ENCODE results near the gene RAB3B. TPM values are rescaled to one million over a fixed set of nuclear protein-coding genes. Genes with fewer than 3 reads are reported as not detected.
"Not testable (repeated sequence)": the region's sequence is repeated elsewhere in the genome, so short reads cannot be mapped to it uniquely, and the experiment has no call there.

The RAB3B gene
- total and polyA plus RNA-seq, 2 donors = 0.07 to 0.24 TPM

DNA sequence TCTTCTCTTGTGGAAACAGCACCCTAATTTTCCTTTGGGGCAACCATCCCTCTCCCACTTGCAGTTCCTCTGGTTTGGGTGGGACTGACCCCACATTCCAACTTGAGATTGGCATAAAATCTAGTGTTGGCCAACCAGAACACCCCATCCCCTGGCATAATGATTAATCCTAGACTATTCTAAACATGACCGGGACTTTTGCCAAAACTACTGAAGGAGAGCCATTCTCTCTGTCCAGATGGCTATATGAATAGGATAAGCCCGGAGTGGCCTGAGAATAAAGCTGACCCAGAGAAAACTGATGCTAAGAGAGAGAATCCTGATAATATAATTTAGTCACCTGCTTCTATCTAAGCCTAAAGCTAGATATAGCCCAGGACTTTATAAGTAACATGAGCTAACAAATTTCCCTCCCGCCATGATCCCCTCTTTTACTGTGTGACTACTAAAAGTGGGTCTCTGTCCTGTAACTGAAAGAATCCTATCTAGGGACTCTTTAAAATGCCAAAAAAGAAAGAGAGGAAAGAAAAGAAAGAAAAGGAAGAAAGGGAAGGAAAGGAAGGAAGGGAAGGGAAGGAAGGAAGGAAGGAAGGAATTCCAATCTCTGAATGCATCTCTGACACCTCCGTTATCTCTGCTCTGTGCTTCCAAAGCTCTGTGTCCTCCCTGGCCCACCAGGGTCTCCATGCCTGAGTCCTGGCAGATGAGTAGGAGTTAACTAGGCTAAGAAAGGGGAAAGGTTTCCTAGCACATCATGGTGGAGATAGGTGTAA is 84.0 kb downstream of the RAB3B start:
- WGBS = 84% methylated on average over 4 of the region's 4 CpGs
- H3K4me1 ChIP-seq (ENCODE audit: control insufficient read depth in 2 of 2, insufficient read depth in 2 of 2, low read length in 2 of 2) = no peaks in the 10 kb centered on the region
- no peak overlapping the region for H3K4me3 ChIP-seq (ENCODE audit: low read length in 2 of 2)
- H3K9me3 ChIP-seq (ENCODE audit: control insufficient read depth in 2 of 2, insufficient read depth in 1 of 2, low read length in 1 of 2) = no peaks in the 10 kb centered on the region
- H3K36me3 ChIP-seq (ENCODE audit: control insufficient read depth in 2 of 2, insufficient read depth in 2 of 2, low read length in 1 of 2) = no peaks in the 10 kb centered on the region
- no peaks in the 10 kb centered on the region for H3K27me3 ChIP-seq (ENCODE audit: control insufficient read depth in 2 of 2, insufficient read depth in 1 of 2, low read length in 1 of 2)
- DNase-seq (ENCODE audit: low read depth in 6 of 9, low spot score in 9 of 9) = no peak
- no peak overlapping the region for H3K27ac ChIP-seq (ENCODE audit: low read depth in 1 of 2, low read length in 1 of 2)

DNA sequence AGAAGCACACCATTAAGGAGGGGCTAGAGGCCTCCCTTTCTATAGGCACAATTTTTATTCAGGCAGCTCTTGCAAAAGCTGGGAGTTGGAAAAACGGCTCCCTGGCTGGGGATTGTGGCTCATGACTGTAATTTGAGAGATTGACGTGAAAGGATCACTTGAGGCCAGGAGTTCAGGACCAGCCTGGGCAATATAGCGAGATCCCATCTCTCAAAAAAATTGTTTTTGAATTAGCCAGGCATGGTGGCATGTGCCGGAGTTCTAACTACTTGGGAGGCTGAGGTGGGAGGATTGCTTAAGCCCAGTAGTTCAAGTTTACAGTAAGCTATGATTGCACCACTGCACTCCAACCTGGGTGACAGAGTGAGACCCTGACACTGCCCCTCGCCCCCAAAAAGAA is 88.0 kb downstream of the RAB3B start:
- DNase-seq (ENCODE audit: low read depth in 6 of 9, low spot score in 9 of 9) = no peak
- Histone ChIP-seq H3K4me1 (ENCODE audit: control insufficient read depth in 2 of 2, insufficient read depth in 2 of 2, low read length in 2 of 2) (no peaks in the 10 kb centered on the region), H3K27ac (ENCODE audit: low read depth in 1 of 2, low read length in 1 of 2) (no peak overlapping the region), H3K4me3 (ENCODE audit: low read length in 2 of 2) (no peak overlapping the region), H3K36me3 (ENCODE audit: control insufficient read depth in 2 of 2, insufficient read depth in 2 of 2, low read length in 1 of 2) (no peaks in the 10 kb centered on the region), H3K9me3 (ENCODE audit: control insufficient read depth in 2 of 2, insufficient read depth in 1 of 2, low read length in 1 of 2) (no peaks in the 10 kb centered on the region), H3K27me3 (ENCODE audit: control insufficient read depth in 2 of 2, insufficient read depth in 1 of 2, low read length in 1 of 2) (peaks cover 0 to 2% of the 10 kb centered on the region in 2 donors)
- 96% methylated on average over 5 of the region's 5 CpGs for WGBS

DNA sequence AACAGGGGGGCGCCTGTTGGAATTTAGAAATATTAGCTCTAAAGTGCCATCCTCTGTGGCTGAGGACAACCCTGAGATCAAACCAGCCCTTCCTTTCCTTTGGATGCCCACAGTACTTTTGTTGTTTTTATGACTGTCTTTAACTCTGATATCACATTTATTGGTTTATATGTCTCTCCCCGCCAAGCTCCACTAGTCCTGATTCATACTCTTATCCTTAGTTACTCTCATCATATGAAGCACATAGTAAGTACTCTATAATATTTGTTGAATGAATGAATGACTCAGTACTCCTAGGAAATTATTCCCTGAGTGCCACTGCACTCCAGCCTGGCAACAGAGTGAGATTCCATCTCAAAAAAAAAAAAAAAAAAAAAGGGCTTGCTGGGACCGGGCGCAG is 89.3 kb downstream of the RAB3B start:
- peaks cover under 1 to 2% of the 10 kb centered on the region in 2 donors for H3K27me3 ChIP-seq (ENCODE audit: control insufficient read depth in 2 of 2, insufficient read depth in 1 of 2, low read length in 1 of 2)

DNA sequence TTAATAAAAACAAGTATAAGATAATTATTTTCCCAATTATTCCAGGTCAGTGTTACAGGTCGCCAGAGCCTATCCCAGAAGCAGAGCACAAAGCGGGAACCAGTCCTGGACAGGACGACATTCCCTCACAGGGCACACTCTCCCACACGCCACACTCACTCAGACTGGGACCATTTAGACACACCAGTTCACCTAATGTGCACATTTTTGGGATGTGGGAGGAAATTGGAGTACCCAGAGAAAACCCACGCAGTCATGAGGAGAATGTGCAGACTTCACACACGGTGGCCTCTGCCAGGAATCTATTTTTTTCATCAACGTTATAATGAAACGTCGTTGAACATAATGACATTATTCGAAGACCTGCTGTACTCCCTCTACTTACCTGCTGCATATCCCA is 91.5 kb downstream of the RAB3B start:
- H3K27me3 ChIP-seq (ENCODE audit: control insufficient read depth in 2 of 2, insufficient read depth in 1 of 2, low read length in 1 of 2) = peaks cover 2 to 4% of the 10 kb centered on the region in 2 donors
- no peak for DNase-seq (ENCODE audit: low read depth in 6 of 9, low spot score in 9 of 9)
- no peak overlapping the region for H3K4me3 ChIP-seq (ENCODE audit: low read length in 2 of 2)
- WGBS = 93% methylated on average over 10 of the region's 10 CpGs
- no peaks in the 10 kb centered on the region for H3K9me3 ChIP-seq (ENCODE audit: control insufficient read depth in 2 of 2, insufficient read depth in 1 of 2, low read length in 1 of 2)
- no peak overlapping the region for H3K27ac ChIP-seq (ENCODE audit: low read depth in 1 of 2, low read length in 1 of 2)
- no peaks in the 10 kb centered on the region for H3K36me3 ChIP-seq (ENCODE audit: control insufficient read depth in 2 of 2, insufficient read depth in 2 of 2, low read length in 1 of 2)
- no peaks in the 10 kb centered on the region for H3K4me1 ChIP-seq (ENCODE audit: control insufficient read depth in 2 of 2, insufficient read depth in 2 of 2, low read length in 2 of 2)

More for the DNA sequence above, 89.3 kb downstream of the RAB3B start:
- no peak overlapping the region for H3K4me3 ChIP-seq (ENCODE audit: low read length in 2 of 2)
- DNase-seq (ENCODE audit: low read depth in 6 of 9, low spot score in 9 of 9) = no peak
- 96% methylated on average over 4 of the region's 4 CpGs for WGBS
- no peaks in the 10 kb centered on the region for H3K4me1 ChIP-seq (ENCODE audit: control insufficient read depth in 2 of 2, insufficient read depth in 2 of 2, low read length in 2 of 2)
- no peaks in the 10 kb centered on the region for H3K9me3 ChIP-seq (ENCODE audit: control insufficient read depth in 2 of 2, insufficient read depth in 1 of 2, low read length in 1 of 2)
- no peaks in the 10 kb centered on the region for H3K36me3 ChIP-seq (ENCODE audit: control insufficient read depth in 2 of 2, insufficient read depth in 2 of 2, low read length in 1 of 2)
- no peak overlapping the region for H3K27ac ChIP-seq (ENCODE audit: low read depth in 1 of 2, low read length in 1 of 2)

DNA sequence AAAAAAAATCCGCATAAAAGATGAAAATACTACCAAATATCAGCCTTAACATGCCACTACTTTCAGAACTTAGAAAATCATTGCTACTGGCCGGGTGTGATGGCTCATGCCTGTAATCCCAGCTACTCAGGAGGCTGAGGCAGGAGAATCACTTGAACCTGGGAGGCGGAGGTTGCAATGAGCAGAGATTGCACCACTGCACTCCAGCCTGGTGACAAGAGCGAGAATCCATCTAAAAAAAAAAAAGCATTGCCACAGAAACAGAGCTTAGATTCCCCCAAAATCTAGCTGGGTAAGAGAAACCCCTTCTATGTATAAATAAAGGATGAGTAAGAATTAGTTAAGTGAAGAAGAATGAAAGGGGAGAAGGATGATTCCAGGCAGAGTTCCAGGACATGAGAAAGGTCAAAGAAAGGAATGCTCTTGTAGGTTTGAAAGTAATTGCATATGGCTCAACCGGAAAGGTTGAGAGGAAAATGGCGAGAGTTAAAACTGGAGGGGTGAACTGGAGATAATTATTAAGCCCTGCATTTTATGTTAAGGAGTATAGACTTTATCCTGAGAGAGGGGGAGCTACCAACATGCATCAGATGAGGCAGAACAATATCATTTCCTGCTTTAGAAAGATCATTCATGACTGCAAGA is 92.3 kb downstream of the RAB3B start:
- H3K4me1 ChIP-seq (ENCODE audit: control insufficient read depth in 2 of 2, insufficient read depth in 2 of 2, low read length in 2 of 2) = no peaks in the 10 kb centered on the region
- H3K36me3 ChIP-seq (ENCODE audit: control insufficient read depth in 2 of 2, insufficient read depth in 2 of 2, low read length in 1 of 2) = no peaks in the 10 kb centered on the region
- no peak overlapping the region for H3K27ac ChIP-seq (ENCODE audit: low read depth in 1 of 2, low read length in 1 of 2)
- H3K27me3 ChIP-seq (ENCODE audit: control insufficient read depth in 2 of 2, insufficient read depth in 1 of 2, low read length in 1 of 2) = peaks cover 2 to 4% of the 10 kb centered on the region in 2 donors
- H3K4me3 ChIP-seq (ENCODE audit: low read length in 2 of 2) = no peak overlapping the region
- no peak for DNase-seq (ENCODE audit: low read depth in 6 of 9, low spot score in 9 of 9)
- no peaks in the 10 kb centered on the region for H3K9me3 ChIP-seq (ENCODE audit: control insufficient read depth in 2 of 2, insufficient read depth in 1 of 2, low read length in 1 of 2)
- WGBS = 83% methylated on average over 6 of the region's 6 CpGs

DNA sequence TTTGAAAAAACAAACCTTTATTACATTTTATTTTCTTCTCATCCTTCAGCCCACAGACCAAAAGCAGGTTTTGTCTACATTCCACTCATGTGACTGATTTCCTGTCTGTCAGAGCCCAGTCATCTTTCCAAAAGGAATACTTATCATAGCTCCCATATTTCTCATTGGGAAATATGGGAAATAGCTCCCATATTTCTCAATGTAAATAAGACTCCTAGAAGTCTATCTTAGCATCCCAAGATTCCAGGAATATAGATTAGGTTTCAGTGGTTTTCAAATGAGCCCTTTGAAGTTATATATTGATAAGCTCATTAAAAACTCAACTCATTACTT is 92.8 kb downstream of the RAB3B start:
- peaks cover 2 to 4% of the 10 kb centered on the region in 2 donors for H3K27me3 ChIP-seq (ENCODE audit: control insufficient read depth in 2 of 2, insufficient read depth in 1 of 2, low read length in 1 of 2)
- H3K36me3 ChIP-seq (ENCODE audit: control insufficient read depth in 2 of 2, insufficient read depth in 2 of 2, low read length in 1 of 2) = no peaks in the 10 kb centered on the region
- no peak overlapping the region for H3K4me3 ChIP-seq (ENCODE audit: low read length in 2 of 2)
- no peak for DNase-seq (ENCODE audit: low read depth in 6 of 9, low spot score in 9 of 9)
- no peaks in the 10 kb centered on the region for H3K9me3 ChIP-seq (ENCODE audit: control insufficient read depth in 2 of 2, insufficient read depth in 1 of 2, low read length in 1 of 2)
- H3K27ac ChIP-seq (ENCODE audit: low read depth in 1 of 2, low read length in 1 of 2) = no peak overlapping the region
- H3K4me1 ChIP-seq (ENCODE audit: control insufficient read depth in 2 of 2, insufficient read depth in 2 of 2, low read length in 2 of 2) = no peaks in the 10 kb centered on the region

DNA sequence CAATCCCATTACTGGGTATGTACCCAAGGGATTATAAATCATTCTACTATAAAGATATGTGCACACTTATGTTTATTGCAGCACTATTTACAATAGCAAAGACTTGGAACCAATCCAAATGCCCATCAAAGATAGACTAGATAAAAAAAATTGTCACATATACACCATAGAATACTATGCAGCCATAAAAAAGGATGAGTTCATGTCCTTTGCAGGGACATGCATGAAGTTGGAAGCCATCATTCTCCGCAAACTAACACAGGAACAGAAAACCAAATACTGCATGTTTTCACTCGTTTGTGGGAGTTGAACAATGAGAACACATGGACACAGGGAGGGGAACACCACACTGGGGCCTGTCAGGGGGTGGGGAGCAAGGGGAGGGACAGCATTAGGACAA is 95.8 kb downstream of the RAB3B start:
- DNase-seq (ENCODE audit: low read depth in 6 of 9, low spot score in 9 of 9); H3K9me3 ChIP-seq (ENCODE audit: control insufficient read depth in 2 of 2, insufficient read depth in 1 of 2, low read length in 1 of 2); H3K4me3 ChIP-seq (ENCODE audit: low read length in 2 of 2); H3K27ac ChIP-seq (ENCODE audit: low read depth in 1 of 2, low read length in 1 of 2); H3K36me3 ChIP-seq (ENCODE audit: control insufficient read depth in 2 of 2, insufficient read depth in 2 of 2, low read length in 1 of 2); H3K27me3 ChIP-seq (ENCODE audit: control insufficient read depth in 2 of 2, insufficient read depth in 1 of 2, low read length in 1 of 2); H3K4me1 ChIP-seq (ENCODE audit: control insufficient read depth in 2 of 2, insufficient read depth in 2 of 2, low read length in 2 of 2): not testable (repeated sequence)
- 81% methylated on average over 2 of the region's 2 CpGs for WGBS

DNA sequence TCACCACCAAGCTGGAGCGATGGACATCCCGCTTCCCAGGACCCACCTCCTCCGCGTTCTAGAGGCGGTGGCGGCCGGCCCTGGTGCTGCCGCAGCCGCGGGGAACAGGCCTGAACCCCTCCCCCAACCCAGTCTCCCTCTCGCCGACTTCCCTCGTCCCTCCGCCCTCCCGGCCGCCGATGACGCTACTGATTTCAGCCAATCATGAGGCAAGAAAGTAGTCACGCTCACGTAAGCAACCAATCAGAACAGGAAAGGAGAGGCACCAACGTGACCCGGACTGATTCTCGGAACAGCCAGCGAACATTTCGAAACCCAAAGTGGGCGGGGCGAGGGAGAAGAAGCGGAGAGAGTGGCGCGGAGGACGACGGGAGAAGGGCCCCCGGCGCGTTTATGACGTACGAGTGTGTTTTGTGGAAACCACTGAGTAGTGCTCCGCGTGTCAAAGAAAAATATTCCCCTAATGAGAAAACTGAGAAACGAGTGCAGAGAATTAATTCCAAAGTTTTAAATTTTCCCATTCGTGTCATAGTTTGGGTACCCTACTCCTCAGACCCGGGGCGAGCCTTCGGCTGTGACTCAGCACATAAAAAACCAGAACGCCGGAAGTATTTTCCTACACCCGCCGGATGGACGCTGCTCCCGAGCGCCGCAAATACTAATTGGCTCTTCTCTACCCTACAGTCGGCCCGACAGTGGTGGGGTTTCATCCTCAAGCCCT is 111.7 kb downstream of the RAB3B start, which contains the start of gene NRDC:
Gene NRDC (minus strand): TSS at position 112 of the 721 bp plus-strand sequence. CDS start 112 bp downstream, outside the sequence.
- Histone ChIP-seq H3K4me3 (ENCODE audit: low read length in 2 of 2) (peak within 1 kb of the TSS; percentile 70 to 74), H3K9me3 (ENCODE audit: control insufficient read depth in 2 of 2, insufficient read depth in 1 of 2, low read length in 1 of 2) (no peaks in the 10 kb centered on the region), H3K4me1 (ENCODE audit: control insufficient read depth in 2 of 2, insufficient read depth in 2 of 2, low read length in 2 of 2) (peaks cover 16 to 21% of the 10 kb centered on the region in 2 donors), H3K27ac (ENCODE audit: low read depth in 1 of 2, low read length in 1 of 2) (peak within 1 kb of the TSS; percentile 93 to 97), H3K27me3 (ENCODE audit: control insufficient read depth in 2 of 2, insufficient read depth in 1 of 2, low read length in 1 of 2) (peaks cover 2 to 3% of the 10 kb centered on the region in 2 donors), H3K36me3 (ENCODE audit: control insufficient read depth in 2 of 2, insufficient read depth in 2 of 2, low read length in 1 of 2) (peaks cover 0 to 4% of the 10 kb centered on the region in 2 donors)
- under 1% methylated on average over 54 of the region's 54 CpGs for WGBS
- DNase-seq (ENCODE audit: low read depth in 6 of 9, low spot score in 9 of 9) = peak; percentile 99 to 100 (median 99)

DNA sequence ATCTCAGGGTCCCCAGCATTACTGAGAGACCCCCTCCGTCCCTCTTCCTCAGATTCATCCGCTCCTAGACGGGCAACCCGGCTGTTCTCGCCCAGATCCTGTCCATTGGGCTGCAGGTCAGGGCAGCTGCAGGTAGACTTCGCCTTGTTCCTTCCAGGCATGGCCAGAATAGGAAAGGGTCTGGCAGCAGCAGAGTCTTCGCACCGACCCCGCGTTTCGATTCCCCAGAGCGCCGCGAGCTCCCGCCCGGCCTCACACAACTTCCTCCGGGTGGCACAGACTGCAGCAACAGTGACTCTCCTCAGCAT is 112.2 kb downstream of the RAB3B start:
- Histone ChIP-seq H3K4me1 (ENCODE audit: control insufficient read depth in 2 of 2, insufficient read depth in 2 of 2, low read length in 2 of 2) (peaks cover 16 to 21% of the 10 kb centered on the region in 2 donors), H3K4me3 (ENCODE audit: low read length in 2 of 2) (peak overlapping the region; percentile 70 to 74), H3K36me3 (ENCODE audit: control insufficient read depth in 2 of 2, insufficient read depth in 2 of 2, low read length in 1 of 2) (peaks cover 0 to 4% of the 10 kb centered on the region in 2 donors), H3K9me3 (ENCODE audit: control insufficient read depth in 2 of 2, insufficient read depth in 1 of 2, low read length in 1 of 2) (no peaks in the 10 kb centered on the region), H3K27ac (ENCODE audit: low read depth in 1 of 2, low read length in 1 of 2) (peak overlapping the region; percentile 88 to 97), H3K27me3 (ENCODE audit: control insufficient read depth in 2 of 2, insufficient read depth in 1 of 2, low read length in 1 of 2) (peaks cover under 1 to 2% of the 10 kb centered on the region in 2 donors)
- under 1% methylated on average over 17 of the region's 17 CpGs for WGBS
- DNase-seq (ENCODE audit: low read depth in 6 of 9, low spot score in 9 of 9) = peak in 1 of 9 donors; percentile 9

Measured in thymus (tissue), 11 donors.